IPS DF 4.7 (cell line): ENCODE results near the gene SLC35B2.

Experiments used
- DNase-seq: peaks from one replicate; pipeline ENCODE4 v3.0.0-alpha.2; 2013; ENCODE audit warnings: low spot score; ENCODE audit errors: extremely low read depth

Gene SLC35B2

DNA sequence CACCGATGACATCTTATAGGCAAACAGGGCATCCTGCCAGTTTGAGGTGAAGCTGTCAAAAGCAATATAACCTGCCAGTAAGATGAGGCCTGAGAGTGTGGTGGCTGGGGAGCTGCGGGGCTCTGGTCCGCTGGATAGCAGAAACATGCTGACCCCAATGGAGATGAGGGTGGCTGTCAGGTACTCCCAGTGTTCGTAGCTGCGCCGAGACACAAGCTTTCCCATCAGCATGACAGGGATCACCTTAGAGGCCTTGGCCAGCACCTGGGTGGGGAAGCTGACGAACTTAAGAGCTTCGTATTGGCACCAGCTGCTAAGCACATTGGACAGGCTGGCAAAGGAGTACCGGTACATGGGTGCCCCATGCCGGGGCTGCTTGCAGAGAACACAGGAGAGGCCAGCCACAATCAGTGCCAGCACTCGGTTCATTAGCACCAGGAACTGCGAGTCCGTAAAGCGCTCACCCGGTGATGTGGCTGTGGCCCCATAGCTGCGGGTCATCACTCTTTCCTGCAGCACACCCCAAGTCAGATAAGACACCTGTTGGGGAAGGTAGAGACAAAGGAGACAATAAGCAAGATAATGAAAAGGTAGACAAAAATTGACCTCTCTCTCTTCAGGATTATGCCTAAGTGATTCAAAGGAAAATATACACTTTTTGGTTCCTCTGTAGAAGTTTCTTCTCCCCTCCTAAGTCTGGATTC is 2.1 kb downstream of the SLC35B2 start:
- no peak for DNase-seq

DNA sequence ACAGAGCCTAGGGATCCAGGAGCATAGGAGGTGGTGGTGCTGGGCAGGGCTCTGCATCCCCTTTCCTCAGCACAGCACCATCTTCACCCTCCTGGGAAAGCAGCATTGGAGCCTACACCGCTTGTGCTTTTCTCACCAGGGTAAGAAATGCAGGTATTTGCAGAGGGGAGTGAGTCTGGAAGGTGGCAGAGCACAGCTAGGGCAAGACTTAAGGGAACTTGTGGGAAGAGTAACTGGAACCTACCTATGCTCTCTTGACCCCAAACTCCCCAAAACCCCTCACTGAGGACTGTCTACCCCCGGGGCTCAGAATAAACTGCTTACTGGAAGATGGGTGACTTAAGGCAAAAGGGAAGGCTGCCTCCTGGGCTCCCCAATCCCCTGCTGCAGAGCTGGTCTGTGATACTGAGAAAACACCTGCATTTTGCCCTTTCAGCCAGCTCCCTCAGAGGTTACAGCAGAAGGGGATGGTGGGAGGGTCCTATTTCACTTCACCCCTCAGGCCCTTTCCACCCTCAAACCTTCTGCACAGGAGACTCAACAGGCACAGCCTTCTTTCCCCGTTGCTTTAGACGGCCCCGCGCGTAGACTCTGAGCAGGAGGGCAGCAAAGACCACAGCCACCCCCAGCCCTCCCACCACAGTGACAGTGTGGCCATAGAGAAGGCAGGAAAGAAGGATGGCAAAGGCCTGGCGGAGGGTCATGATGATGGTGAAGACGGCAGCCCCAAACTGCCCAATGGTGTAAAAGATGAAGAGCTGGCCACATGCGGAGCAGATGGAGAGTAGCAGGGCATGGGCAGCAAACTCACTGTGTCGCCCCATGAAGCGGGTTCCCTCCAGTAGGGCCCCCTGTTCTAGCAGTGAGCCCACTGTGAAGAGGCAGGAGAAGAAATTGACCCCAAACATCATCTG is 2.9 kb downstream of the SLC35B2 start:
- no peak for DNase-seq

DNA sequence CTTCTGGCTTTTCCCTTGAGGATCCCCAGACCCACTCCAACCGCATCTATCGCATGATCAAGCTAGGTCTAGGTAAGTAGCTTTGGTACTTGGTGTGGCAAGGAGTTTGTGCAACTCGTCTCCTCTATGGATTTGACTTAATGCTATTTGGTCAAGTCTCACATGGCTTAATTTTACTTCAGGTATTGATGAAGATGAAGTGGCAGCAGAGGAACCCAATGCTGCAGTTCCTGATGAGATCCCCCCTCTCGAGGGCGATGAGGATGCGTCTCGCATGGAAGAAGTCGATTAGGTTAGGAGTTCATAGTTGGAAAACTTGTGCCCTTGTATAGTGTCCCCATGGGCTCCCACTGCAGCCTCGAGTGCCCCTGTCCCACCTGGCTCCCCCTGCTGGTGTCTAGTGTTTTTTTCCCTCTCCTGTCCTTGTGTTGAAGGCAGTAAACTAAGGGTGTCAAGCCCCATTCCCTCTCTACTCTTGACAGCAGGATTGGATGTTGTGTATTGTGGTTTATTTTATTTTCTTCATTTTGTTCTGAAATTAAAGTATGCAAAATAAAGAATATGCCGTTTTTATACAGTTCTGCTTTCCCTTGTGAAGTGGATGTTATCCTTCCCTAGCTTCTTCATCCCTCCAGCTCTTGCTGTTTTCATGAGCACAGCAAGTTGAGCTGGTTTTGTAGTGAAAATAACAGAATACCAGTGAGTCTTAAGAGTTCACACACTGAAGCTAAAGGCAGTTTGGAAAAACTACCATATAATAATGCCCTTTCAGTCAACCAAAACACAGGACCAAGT is 3.8 kb downstream of the SLC35B2 start:
- DNase-seq, result no peak

- DNase-seq, result no peak
These were observed 5.5 kb downstream of the SLC35B2 start for GRCh38 chr6:44251576-44252524.

GRCh38 chr6:44250718-44251123 is 6.6 kb downstream of the SLC35B2 start:
- no peak for DNase-seq

- DNase-seq, result no peak
These were observed 7.1 kb downstream of the SLC35B2 start for GRCh38 chr6:44250067-44250717.

- DNase-seq, result no peak
These were observed 8.1 kb downstream of the SLC35B2 start for GRCh38 chr6:44249082-44249748.

DNA sequence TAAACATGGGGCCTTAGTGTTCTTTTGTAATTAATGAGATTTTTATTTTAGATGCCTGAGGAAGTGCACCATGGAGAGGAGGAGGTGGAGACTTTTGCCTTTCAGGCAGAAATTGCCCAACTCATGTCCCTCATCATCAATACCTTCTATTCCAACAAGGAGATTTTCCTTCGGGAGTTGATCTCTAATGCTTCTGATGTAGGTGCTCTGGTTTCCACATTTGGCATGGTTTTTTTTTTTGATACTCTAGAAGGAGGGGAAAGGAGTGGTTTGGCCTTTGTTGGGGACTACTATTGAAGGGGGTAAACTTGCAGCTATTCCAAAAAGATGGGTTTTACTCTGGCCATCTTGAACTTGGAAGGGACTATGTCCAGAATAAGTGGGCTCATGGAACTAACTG is 8.7 kb downstream of the SLC35B2 start:
- DNase-seq, result no peak

DNA sequence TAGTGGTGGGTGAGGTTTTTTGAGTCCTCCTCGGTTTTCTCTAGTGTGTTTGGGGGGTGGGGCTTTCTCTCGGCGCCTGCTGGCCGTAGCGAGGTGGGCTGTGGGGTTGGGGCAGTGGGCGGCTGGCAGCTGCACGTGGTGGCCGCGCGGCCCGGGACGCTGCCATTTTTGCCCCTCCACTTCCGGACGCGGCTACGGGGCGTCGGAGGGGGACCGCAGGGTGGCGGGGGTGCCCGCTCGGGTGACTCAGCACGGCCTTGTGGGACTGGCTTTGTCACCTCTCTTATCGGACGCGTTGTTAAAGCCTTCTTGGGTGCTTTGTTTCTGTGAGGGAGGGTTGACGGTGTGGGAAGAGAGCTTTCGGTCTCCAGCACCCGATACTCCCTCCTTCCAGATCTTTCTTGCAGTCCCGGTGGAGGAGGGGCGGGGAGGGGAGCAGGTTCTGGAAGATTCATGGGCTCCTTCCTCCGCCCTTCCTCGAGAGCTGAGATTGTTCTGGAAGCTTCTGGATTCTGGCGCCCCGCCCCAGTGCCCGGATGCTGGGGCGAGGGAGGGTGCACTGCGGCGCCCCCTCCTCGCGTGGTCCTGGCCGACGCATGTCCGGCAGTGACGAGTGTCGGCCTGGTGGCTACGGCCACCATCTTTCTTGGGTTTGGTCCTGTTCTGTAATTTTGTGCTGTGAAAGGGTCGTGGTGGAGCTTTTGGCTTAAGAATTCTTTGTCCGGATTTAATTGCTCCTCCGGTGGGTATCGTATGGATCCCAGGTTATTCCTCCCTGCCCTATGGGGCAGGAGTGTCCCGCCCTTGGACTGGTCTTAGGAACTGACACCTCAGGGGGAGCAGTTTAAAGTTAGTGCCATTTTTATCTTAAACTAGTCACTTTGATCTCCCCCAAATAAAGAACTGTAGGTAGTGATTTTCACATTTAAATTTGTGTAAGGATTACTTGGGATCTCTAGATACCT is 9.7 kb downstream of the SLC35B2 start:
- no peak for DNase-seq

- no peak for DNase-seq
These were observed 10.5 kb downstream of the SLC35B2 start, which contains the start of gene HSP90AB1 for GRCh38 chr6:44246663-44247337. Gene HSP90AB1, plus strand, starts transcription at chr6:44247101. Its CDS starts 1,529 bp downstream, at chr6:44248630.

DNA sequence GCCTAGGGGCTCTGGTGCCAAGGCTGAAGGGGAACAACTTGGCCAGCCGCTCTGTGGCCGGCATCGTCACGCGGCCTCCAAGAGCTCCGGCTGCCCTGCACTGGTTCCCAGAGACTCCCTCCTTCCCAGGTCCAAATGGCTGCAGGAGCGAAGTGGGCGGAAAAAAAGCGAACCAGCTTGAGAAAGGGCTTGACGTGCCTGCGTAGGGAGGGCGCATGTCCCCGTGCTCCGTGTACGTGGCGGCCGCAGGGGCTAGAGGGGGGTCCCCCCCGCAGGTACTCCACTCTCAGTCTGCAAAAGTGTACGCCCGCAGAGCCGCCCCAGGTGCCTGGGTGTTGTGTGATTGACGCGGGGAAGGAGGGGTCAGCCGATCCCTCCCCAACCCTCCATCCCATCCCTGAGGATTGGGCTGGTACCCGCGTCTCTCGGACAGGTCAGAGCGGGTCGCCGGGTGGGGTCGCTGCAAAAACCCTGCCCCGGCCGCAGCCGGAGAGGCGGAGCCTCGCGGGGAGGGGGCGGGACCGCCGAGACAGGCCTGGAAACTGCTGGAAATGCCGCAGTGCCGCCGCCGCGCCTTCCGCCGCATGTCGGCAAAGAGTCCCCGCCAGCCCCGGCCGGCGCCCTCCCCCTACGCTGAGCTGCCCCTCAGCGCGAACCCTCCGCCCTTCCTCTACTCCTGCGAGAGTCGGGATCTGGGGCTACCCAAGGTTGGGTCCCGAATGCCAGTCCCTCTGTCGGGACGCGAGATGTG is 11.2 kb downstream of the SLC35B2 start:
- no peak for DNase-seq

DNA sequence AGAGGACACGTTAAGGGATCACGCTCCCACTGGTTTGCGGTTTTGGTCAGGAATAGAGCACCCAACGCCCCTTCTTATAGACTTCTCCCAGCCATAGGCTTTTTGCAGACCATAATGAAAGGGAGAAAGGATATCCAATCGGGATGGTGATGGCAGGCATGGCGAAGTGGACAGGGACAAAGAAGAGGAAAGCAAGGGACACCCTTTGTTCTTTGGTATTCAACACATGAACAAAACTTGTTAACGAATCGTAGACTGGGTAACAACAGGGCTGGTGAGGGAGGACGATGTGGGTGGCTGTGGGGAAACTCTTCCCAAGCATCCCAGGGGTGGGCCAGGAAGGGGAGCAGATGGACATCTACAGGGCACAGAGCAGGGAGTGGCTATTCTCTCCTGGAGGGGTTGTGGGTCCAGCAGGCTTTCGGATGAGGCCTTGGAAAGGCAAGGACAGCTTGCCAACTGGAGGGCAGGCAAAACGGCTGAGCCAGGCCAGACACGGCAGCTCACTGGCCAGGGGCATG is 11.9 kb downstream of the SLC35B2 start:
- no peak for DNase-seq

GRCh38 chr6:44243345-44243744 is 14.0 kb downstream of the SLC35B2 start:
- DNase-seq, result no peak

DNA sequence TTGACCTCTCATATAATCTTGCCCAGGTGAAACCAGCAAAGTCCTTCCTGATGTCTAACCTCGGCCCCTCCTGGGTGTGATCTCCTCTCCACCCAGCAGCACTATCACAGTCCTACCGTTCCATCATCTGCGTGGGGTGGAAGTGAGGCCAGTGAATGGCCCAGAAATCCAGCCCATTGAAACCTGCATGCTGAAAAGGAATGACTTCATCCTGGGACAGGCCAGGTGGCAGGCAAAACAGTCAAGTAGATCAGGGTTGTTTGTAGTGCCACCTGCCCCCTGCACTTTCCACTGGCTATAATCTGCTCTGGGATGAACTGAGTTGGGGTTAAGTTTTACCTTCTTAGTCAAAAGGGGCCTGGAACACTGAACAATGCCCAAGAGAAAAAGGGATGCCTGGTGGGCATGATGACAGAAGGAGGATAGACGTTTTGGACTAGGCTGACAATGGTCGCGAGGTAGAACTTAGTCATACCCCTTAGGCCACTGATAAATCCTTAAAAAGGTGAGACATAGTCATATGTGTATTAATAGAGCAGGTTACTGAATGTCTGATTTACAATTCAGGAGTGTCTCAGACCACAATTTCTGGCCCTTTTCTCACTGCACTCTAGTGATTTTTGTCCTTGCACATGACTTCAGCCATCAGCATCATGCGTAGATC is 18.5 kb downstream of the SLC35B2 start:
- no peak for DNase-seq

DNA sequence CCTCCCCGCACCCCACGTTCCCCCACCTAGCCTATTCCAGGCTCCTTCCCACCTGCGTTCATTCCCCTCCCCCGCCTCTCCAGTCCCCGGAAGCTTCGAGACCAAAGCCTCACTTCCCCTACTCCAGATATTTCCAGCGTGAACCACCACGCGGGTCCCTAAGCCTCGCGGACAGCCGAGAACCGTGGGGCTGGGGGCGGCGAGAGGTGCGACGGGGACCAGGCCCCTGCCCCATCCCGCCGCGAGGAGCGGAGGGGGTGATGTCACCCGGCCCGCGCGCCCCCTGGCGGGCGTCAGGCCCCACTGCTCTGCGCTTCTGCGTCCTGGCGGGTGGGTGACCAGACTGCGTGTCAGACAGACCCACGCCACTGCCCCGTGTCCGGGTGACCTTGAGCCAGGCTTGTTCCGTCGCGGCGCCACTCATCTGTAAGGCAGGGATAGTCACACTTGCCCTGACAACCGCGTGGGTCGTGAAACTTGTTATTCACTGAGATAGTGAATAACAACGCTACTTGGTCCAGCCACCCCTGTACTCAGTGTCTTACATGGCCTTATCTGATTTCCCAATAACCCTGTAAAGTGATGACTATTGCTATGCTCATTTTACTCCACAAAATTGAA is 19.4 kb downstream of the SLC35B2 start:
- no peak for DNase-seq
